CD14-positive monocyte (primary cell): ENCODE measurements around the gene WWOX. TPM values are rescaled to one million over a fixed set of nuclear protein-coding genes. Genes with fewer than 3 reads are reported as not detected.

Experiments
- DNase-seq, 3 donors: peaks; one replicate each; pipeline ENCODE4 v3.0.0-alpha.2; 2011 to 2022
- H2AFZ ChIP-seq: 2 replicates; pipeline ENCODE4 v1.6.0; 2012; ENCODE audit warnings: mild to moderate bottlenecking, low read depth, low read length, inconsistent platforms; ENCODE audit not compliant: insufficient read depth, poor library complexity, severe bottlenecking
- H3K27ac ChIP-seq, 2 donors: 1 replicate in 1 of 2; 2 replicates in 1 of 2; pipeline ENCODE4 v1.5.1; 2012 to 2013; ENCODE audit warnings: low read length in 2 of 2, control low read depth in 1 of 2, inconsistent platforms in 1 of 2, low read depth in 1 of 2, mild to moderate bottlenecking in 1 of 2
- H3K27me3 ChIP-seq, 2 donors: one replicate each; pipeline versions ENCODE4 v1.6.0 to v1.6.1; 2011 to 2013; ENCODE audit warnings: low read length in 2 of 2; ENCODE audit not compliant: control insufficient read depth in 2 of 2, insufficient read depth in 2 of 2
- H3K36me3 ChIP-seq, 2 donors: replicated peaks in 1 of 2; 1 replicate in 1 of 2; 2 replicates in 1 of 2; pipeline versions ENCODE4 v1.5.1 to v1.6.1; 2012 to 2013; ENCODE audit warnings: low read length in 2 of 2, control low read depth in 1 of 2, inconsistent platforms in 1 of 2, mild to moderate bottlenecking in 1 of 2; ENCODE audit not compliant: insufficient read depth in 2 of 2, control insufficient read depth in 1 of 2
- H3K4me1 ChIP-seq, 2 donors: 1 replicate in 1 of 2; 2 replicates in 1 of 2; pipeline versions ENCODE4 v1.5.1 to v1.6.1; 2012 to 2013; ENCODE audit warnings: low read length in 2 of 2, control low read depth in 1 of 2, inconsistent platforms in 1 of 2, mild to moderate bottlenecking in 1 of 2, moderate library complexity in 1 of 2; ENCODE audit not compliant: insufficient read depth in 2 of 2, control insufficient read depth in 1 of 2
- H3K4me2 ChIP-seq: replicated peaks from 2 replicates; pipeline ENCODE3; 2012; ENCODE audit warnings: low read length, moderate library complexity, mild to moderate bottlenecking; ENCODE audit not compliant: poor library complexity, severe bottlenecking; ENCODE audit errors: extremely low read depth
- H3K4me3 ChIP-seq, 3 experiments: fragments of 200-600 bp in 1 of 3; sonication (generic) in 1 of 3; replicated peaks in 1 of 3; 1 replicate in 2 of 3; 2 replicates in 1 of 3; pipeline ENCODE4 v1.5.1; 2011 to 2013; ENCODE audit warnings: low read length in 3 of 3, mild to moderate bottlenecking in 3 of 3, control low read depth in 2 of 3, low read depth in 2 of 3, inconsistent platforms in 1 of 3, moderate library complexity in 1 of 3
- H3K79me2 ChIP-seq: 2 replicates; pipeline ENCODE4 v1.6.0; 2012; ENCODE audit warnings: mild to moderate bottlenecking, control low read depth, inconsistent platforms, low read length, moderate library complexity; ENCODE audit not compliant: insufficient read depth
- H3K9ac ChIP-seq: 2 replicates; pipeline ENCODE4 v1.6.0; 2017; ENCODE audit warnings: low read length, mild to moderate bottlenecking; ENCODE audit not compliant: insufficient read depth, poor library complexity, severe bottlenecking
- H3K9me3 ChIP-seq, 2 donors: replicated peaks in 1 of 2; 1 replicate in 1 of 2; 2 replicates in 1 of 2; pipeline versions ENCODE4 v1.5.1 to v1.6.1; 2012 to 2013; ENCODE audit warnings: low read length in 2 of 2, control low read depth in 1 of 2; ENCODE audit not compliant: control insufficient read depth in 1 of 2, insufficient read depth in 1 of 2
- H4K20me1 ChIP-seq: 2 replicates; pipeline ENCODE4 v1.6.0; 2012; ENCODE audit warnings: mild to moderate bottlenecking, low read length, control low read depth, moderate library complexity; ENCODE audit not compliant: insufficient read depth
- H3K27ac Mint-ChIP-seq, 7 donors: one replicate each; pipeline ENCODE4 v1.8.0; 2020; ENCODE audit warnings: mild to moderate bottlenecking in 7 of 7, mixed read lengths in 7 of 7, moderate library complexity in 6 of 7, inconsistent platforms in 2 of 7
- H3K27me3 Mint-ChIP-seq, 3 donors: one replicate each; pipeline ENCODE4 v1.8.0; 2021 to 2022; ENCODE audit warnings: low read depth in 3 of 3, mild to moderate bottlenecking in 3 of 3, mixed read lengths in 3 of 3, moderate library complexity in 3 of 3, inconsistent platforms in 1 of 3
- H3K36me3 Mint-ChIP-seq, 2 donors: one replicate each; pipeline ENCODE4 v1.8.0; 2020; ENCODE audit warnings: mixed read lengths in 2 of 2, inconsistent platforms in 1 of 2, mild to moderate bottlenecking in 1 of 2
- H3K4me1 Mint-ChIP-seq: one replicate; pipeline ENCODE4 v1.8.0; 2020; ENCODE audit warnings: mild to moderate bottlenecking, mixed read lengths
- H3K4me3 Mint-ChIP-seq, 2 donors: one replicate each; pipeline ENCODE4 v1.8.0; 2020; ENCODE audit warnings: mild to moderate bottlenecking in 2 of 2, mixed read lengths in 2 of 2, moderate library complexity in 1 of 2
- H3K9me3 Mint-ChIP-seq, 7 donors: one replicate each; pipeline ENCODE4 v1.8.0; 2020 to 2022; ENCODE audit warnings: mixed read lengths in 7 of 7, mild to moderate bottlenecking in 6 of 7, moderate library complexity in 6 of 7, inconsistent platforms in 2 of 7
- WGBS: methylation state at CpG from one replicate; pipeline ENCODE4 v1.1.5; 2013; ENCODE audit warnings: missing lambda C conversion rate; ENCODE audit not compliant: insufficient coverage; 5-methylcytosine and 5-hydroxymethylcytosine counted together
- intact Hi-C, 2 donors: fragments of 100-400 bp; cut with micrococcal nuclease; formaldehyde crosslinking; loops; one replicate each; pipeline versions ENCODE4 v1.15.0 to v1.15.1; 2023
- polyA plus RNA-seq, 3 donors: library from polyadenylated mRNA; depleted of rRNA in 1 of 3; unstranded in 2 of 3; stranded (reverse) in 1 of 3; fragments of 300-500 nt in 2 of 3; fragments of >200 nt in 1 of 3; fragmentation: Illumina TruSeq in 2 of 3; gene quantifications; 1 replicate in 2 of 3; 2 replicates in 1 of 3; pipeline ENCODE4 v1.2.3, GENCODE V29; 2012 to 2021
- TF ChIP-seq, protein P1 (sequence below): fragments of 200-600 bp; IDR thresholded peaks from one replicate; pipeline ENCODE4 v1.8.0; 2022; ENCODE audit warnings: antibody characterized with exemption, mild to moderate bottlenecking

The WWOX gene
- polyA plus RNA-seq, 3 donors, result 4.0 to 7.0 (median 6.3) TPM

GRCh38 chr16:78869492-78869891 lies 770.0 kb downstream of the WWOX start:
- TF ChIP-seq, protein P1, sequence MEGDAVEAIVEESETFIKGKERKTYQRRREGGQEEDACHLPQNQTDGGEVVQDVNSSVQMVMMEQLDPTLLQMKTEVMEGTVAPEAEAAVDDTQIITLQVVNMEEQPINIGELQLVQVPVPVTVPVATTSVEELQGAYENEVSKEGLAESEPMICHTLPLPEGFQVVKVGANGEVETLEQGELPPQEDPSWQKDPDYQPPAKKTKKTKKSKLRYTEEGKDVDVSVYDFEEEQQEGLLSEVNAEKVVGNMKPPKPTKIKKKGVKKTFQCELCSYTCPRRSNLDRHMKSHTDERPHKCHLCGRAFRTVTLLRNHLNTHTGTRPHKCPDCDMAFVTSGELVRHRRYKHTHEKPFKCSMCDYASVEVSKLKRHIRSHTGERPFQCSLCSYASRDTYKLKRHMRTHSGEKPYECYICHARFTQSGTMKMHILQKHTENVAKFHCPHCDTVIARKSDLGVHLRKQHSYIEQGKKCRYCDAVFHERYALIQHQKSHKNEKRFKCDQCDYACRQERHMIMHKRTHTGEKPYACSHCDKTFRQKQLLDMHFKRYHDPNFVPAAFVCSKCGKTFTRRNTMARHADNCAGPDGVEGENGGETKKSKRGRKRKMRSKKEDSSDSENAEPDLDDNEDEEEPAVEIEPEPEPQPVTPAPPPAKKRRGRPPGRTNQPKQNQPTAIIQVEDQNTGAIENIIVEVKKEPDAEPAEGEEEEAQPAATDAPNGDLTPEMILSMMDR, result no peak
- Histone ChIP-seq H3K79me2 (no peaks in the 10 kb centered on the region), H3K4me2 (no peak overlapping the region), H3K9ac (no peak overlapping the region), H3K27ac (no peak overlapping the region), H3K4me1 (no peaks in the 10 kb centered on the region), H3K36me3 (no peaks in the 10 kb centered on the region), H3K27me3 (no peaks in the 10 kb centered on the region), H2AFZ (no peak overlapping the region), H3K4me3 (no peak overlapping the region), H4K20me1 (no peaks in the 10 kb centered on the region), H3K9me3 (no peaks in the 10 kb centered on the region)
- no peak for DNase-seq
- Mint-ChIP-seq H3K4me1 (no peaks in the 10 kb centered on the region), H3K27ac (no peak overlapping the region), H3K9me3 (peaks cover 0 to 3% (median 0%) of the 10 kb centered on the region in 7 donors), H3K4me3 (no peak overlapping the region), H3K27me3 (peaks cover 0 to 4% (median 2%) of the 10 kb centered on the region in 3 donors), H3K36me3 (no peaks in the 10 kb centered on the region)
- WGBS, result 92% methylated on average over 6 of the region's 7 CpGs
- intact Hi-C loops, result no loop called here

GRCh38 chr16:78871241-78871640 lies 771.8 kb downstream of the WWOX start:
- H3K4me1 Mint-ChIP-seq, result no peaks in the 10 kb centered on the region
- H3K4me3 Mint-ChIP-seq, result no peak overlapping the region
- DNase-seq, result no peak
- H3K4me3 ChIP-seq, result no peak overlapping the region
- no peak overlapping the region for H2AFZ ChIP-seq
- no peaks in the 10 kb centered on the region for H3K9me3 ChIP-seq
- TF ChIP-seq, protein P1, result no peak
- intact Hi-C loops, result no loop called here
- peaks cover 0 to 3% (median 0%) of the 10 kb centered on the region in 7 donors for H3K9me3 Mint-ChIP-seq
- peaks cover 0 to 4% (median 2%) of the 10 kb centered on the region in 3 donors for H3K27me3 Mint-ChIP-seq
- H3K4me2 ChIP-seq, result no peak overlapping the region
- H3K27ac ChIP-seq, result no peak overlapping the region
- no peaks in the 10 kb centered on the region for H3K36me3 Mint-ChIP-seq
- WGBS, result 91% methylated on average over 3 of the region's 4 CpGs
- no peak overlapping the region for H3K27ac Mint-ChIP-seq
- H3K4me1 ChIP-seq, result no peaks in the 10 kb centered on the region
- no peaks in the 10 kb centered on the region for H4K20me1 ChIP-seq
- no peaks in the 10 kb centered on the region for H3K79me2 ChIP-seq
- no peaks in the 10 kb centered on the region for H3K36me3 ChIP-seq
- no peak overlapping the region for H3K9ac ChIP-seq
- no peaks in the 10 kb centered on the region for H3K27me3 ChIP-seq
